IMR-90 (cell line): ENCODE results near the gene ANKRD44.

Source experiments
- CEBPB ChIP-seq: IDR thresholded peaks from 2 replicates; pipeline ENCODE4 v1.6.1; 2012; ENCODE audit warnings: low read depth, low read length, improper control_type of control experiment
- CHD1 ChIP-seq: IDR thresholded peaks from 2 replicates; pipeline ENCODE4 v1.6.1; 2012; ENCODE audit warnings: low read depth, low read length, improper control_type of control experiment
- FOS ChIP-seq: fragments of 150-350 bp; IDR thresholded peaks from 2 replicates; pipeline ENCODE4 v1.6.1; 2016; ENCODE audit warnings: low read depth, low read length
- MAFK ChIP-seq: IDR thresholded peaks from 2 replicates; pipeline ENCODE4 v1.6.1; 2012; ENCODE audit warnings: low read depth, low read length, improper control_type of control experiment
- POLR2A ChIP-seq: IDR thresholded peaks from 2 replicates; pipeline ENCODE4 v1.6.1; 2012; ENCODE audit warnings: mild to moderate bottlenecking, low read depth, low read length
- RFX5 ChIP-seq: IDR thresholded peaks from 2 replicates; pipeline ENCODE4 v1.8.0; 2012; ENCODE audit warnings: low read depth, mild to moderate bottlenecking, low read length, moderate library complexity
- SMC3 ChIP-seq: fragments of 150-350 bp; IDR thresholded peaks from 2 replicates; pipeline ENCODE4 v1.6.1; 2016; ENCODE audit warnings: low read depth, mild to moderate bottlenecking, antibody characterized with exemption, low read length, moderate library complexity
- TF ChIP-seq, protein P1 (sequence below): conservative IDR thresholded peaks from 2 replicates; pipeline ENCODE4 v1.5.1; 2012; ENCODE audit warnings: mild to moderate bottlenecking, low read depth, low read length, improper control_type of control experiment

DNA sequence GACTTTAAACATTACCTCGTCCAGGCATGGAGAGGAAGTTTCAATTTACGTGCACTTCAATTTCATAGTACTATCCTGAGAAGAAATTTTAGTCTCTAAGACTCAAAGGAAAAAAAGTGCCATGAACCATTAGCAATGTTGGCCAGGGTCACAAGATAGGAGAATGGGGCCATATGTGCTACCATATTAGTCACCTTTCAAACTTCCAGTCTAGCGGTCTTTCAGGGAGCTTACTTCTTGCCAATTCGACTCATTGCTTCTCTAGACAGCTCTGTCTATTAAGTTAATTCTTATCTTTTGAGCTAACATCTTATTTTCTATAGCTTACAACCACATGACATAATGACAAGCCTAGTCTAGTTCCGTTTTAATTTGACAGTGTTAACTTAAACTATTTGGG is 129.1 kb downstream of the ANKRD44 start:
- TF ChIP-seq RFX5 (no peak), POLR2A (no peak), SMC3 (no peak), FOS (0 out of 2 replicates have a peak, but pooled peaks have one; percentile 3), CEBPB (no peak), MAFK (no peak), CHD1 (no peak)
- TF ChIP-seq, protein P1, sequence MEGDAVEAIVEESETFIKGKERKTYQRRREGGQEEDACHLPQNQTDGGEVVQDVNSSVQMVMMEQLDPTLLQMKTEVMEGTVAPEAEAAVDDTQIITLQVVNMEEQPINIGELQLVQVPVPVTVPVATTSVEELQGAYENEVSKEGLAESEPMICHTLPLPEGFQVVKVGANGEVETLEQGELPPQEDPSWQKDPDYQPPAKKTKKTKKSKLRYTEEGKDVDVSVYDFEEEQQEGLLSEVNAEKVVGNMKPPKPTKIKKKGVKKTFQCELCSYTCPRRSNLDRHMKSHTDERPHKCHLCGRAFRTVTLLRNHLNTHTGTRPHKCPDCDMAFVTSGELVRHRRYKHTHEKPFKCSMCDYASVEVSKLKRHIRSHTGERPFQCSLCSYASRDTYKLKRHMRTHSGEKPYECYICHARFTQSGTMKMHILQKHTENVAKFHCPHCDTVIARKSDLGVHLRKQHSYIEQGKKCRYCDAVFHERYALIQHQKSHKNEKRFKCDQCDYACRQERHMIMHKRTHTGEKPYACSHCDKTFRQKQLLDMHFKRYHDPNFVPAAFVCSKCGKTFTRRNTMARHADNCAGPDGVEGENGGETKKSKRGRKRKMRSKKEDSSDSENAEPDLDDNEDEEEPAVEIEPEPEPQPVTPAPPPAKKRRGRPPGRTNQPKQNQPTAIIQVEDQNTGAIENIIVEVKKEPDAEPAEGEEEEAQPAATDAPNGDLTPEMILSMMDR, result no peak
